OCI-LY7 (cell line): ENCODE measurements around the gene FBN3. TPM values are rescaled to one million over a fixed set of nuclear protein-coding genes. Genes with fewer than 3 reads are reported as not detected.

Experiments used
- BruUV-seq: library from RNA; stranded (reverse); fragments of 400-500 nt; replicated peaks from 2 replicates; lab custom pipeline; 2021; lab: Mats Ljungman, UMichigan
- CTCF ChIA-PET: fragments of 300-600 bp; sonication (Branson Sonifier 250); formaldehyde crosslinking; loops from one replicate; lab custom pipeline; 2022; ENCODE audit warnings: antibody characterized with exemption; ENCODE audit not compliant: unreplicated experiment; lab: Charles Lee
- POLR2A ChIA-PET: fragments of 300-600 bp; sonication (Branson Sonifier 250); formaldehyde crosslinking; loops from one replicate; lab custom pipeline; 2022; ENCODE audit warnings: antibody characterized with exemption; lab: Charles Lee
- DNase-seq: peaks from one replicate; pipeline ENCODE4 v3.0.0-alpha.2; 2015; ENCODE audit warnings: low spot score
- H2AFZ ChIP-seq: fragments of 200-600 bp; sonication (generic), shearing (Covaris generic); 2 replicates; pipeline ENCODE4 v1.6.1; 2014; ENCODE audit warnings: mild to moderate bottlenecking, antibody characterized with exemption, low read length, moderate library complexity
- H3K27ac ChIP-seq: fragments of 200-600 bp; sonication (generic); 2 replicates; pipeline ENCODE4 v1.5.1; 2014; ENCODE audit warnings: mixed run types, low read depth, mild to moderate bottlenecking, moderate library complexity, low read length, inconsistent platforms; ENCODE audit not compliant: poor library complexity, severe bottlenecking
- H3K36me3 ChIP-seq: fragments of 200-600 bp; sonication (generic); 2 replicates; pipeline ENCODE4 v1.6.1; 2014; ENCODE audit warnings: mild to moderate bottlenecking, antibody characterized with exemption, low read length, moderate library complexity, mixed read lengths; ENCODE audit not compliant: insufficient read depth
- H3K4me1 ChIP-seq: fragments of 200-600 bp; sonication (generic); 2 replicates; pipeline ENCODE4 v1.5.1; 2014; ENCODE audit warnings: mild to moderate bottlenecking, low read length; ENCODE audit not compliant: insufficient read depth, poor library complexity, severe bottlenecking
- H3K4me2 ChIP-seq: fragments of 200-600 bp; sonication (generic); 2 replicates; pipeline ENCODE4 v1.6.1; 2014; ENCODE audit warnings: mild to moderate bottlenecking, low read length
- H3K4me3 ChIP-seq: fragments of 200-600 bp; sonication (generic); 2 replicates; pipeline ENCODE4 v1.5.1; 2014; ENCODE audit warnings: mild to moderate bottlenecking, low read depth, low read length; ENCODE audit not compliant: poor library complexity, severe bottlenecking
- H3K79me2 ChIP-seq: fragments of 200-600 bp; sonication (generic); 2 replicates; pipeline ENCODE4 v1.6.1; 2016; ENCODE audit warnings: low read depth, mild to moderate bottlenecking, low read length, moderate library complexity, mixed read lengths; ENCODE audit not compliant: insufficient read depth
- H3K9me2 ChIP-seq: fragments of 200-600 bp; sonication (generic); 2 replicates; pipeline ENCODE4 v1.6.1; 2016; ENCODE audit warnings: mild to moderate bottlenecking, low read length, mixed read lengths; ENCODE audit not compliant: insufficient read depth
- H3K9me3 ChIP-seq: fragments of 200-600 bp; sonication (generic); 2 replicates; pipeline ENCODE4 v1.6.1; 2014; ENCODE audit warnings: mild to moderate bottlenecking, mixed run types, low read length, mixed read lengths
- H4K20me1 ChIP-seq: fragments of 200-600 bp; sonication (generic); 2 replicates; pipeline ENCODE4 v1.6.1; 2014; ENCODE audit warnings: mild to moderate bottlenecking, antibody characterized with exemption, low read length, moderate library complexity, mixed read lengths; ENCODE audit not compliant: insufficient read depth
- CTCF ChIP-seq: fragments of 200-600 bp; sonication (generic); conservative IDR thresholded peaks from 2 replicates; pipeline ENCODE4 v1.5.1; 2014; ENCODE audit warnings: mild to moderate bottlenecking, antibody characterized with exemption, low read length, moderate library complexity, mixed read lengths
- EZH2phosphoT487 ChIP-seq: fragments of 200-600 bp; sonication (generic); IDR thresholded peaks from 2 replicates; pipeline ENCODE4 v1.6.1; 2018; ENCODE audit warnings: low read depth, borderline replicate concordance, mild to moderate bottlenecking, mixed run types, antibody characterized with exemption, low read length, moderate library complexity, mixed read lengths
- intact Hi-C: fragments of 100-400 bp; cut with micrococcal nuclease; formaldehyde crosslinking; loops from one replicate; pipeline ENCODE4 v1.10.0; 2022; ENCODE audit not compliant: unreplicated experiment
- total RNA-seq, 2 experiments: library from RNA; depleted of rRNA in 1 of 2; stranded (reverse); fragments of >200 nt in 1 of 2; shearing (Covaris generic) in 1 of 2; gene quantifications; 2 replicates each; pipeline ENCODE4 v1.2.3, GENCODE V29; 2014 to 2022

FBN3 gene
- total RNA-seq, 2 experiments from 2014 or later: not detected

DNA sequence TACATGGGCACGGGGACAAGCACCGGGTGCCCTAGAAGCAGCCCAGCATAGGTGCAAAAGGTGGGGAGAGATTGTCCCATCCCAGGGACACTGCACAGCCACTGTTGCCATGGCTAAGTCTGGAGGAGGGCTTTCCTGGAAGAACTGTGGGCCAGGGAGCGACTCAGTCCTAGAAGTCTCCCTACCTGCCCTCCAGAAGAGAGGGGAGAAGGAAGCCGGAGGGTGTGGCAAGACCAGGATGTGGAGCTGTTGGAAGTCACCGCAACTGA is 2.3 kb upstream of the FBN3 start:
- Histone ChIP-seq H3K79me2 (no peaks in the 10 kb centered on the region), H3K9me3 (no peaks in the 10 kb centered on the region), H4K20me1 (no peaks in the 10 kb centered on the region), H3K4me2 (no peak overlapping the region), H3K36me3 (no peaks in the 10 kb centered on the region), H3K4me3 (no peak overlapping the region), H2AFZ (no peak overlapping the region), H3K27ac (no peak overlapping the region), H3K4me1 (peaks cover 5% of the 10 kb centered on the region), H3K9me2 (no peaks in the 10 kb centered on the region)
- ChIA-PET POLR2A (no interaction called here), CTCF (no interaction called here)
- intact Hi-C loops: loop anchor here (10.0 kb wide), 1 partner anchor 137 kb away; no protein-coding TSS in a partner anchor
- no TSS peak for BruUV-seq
- TF ChIP-seq EZH2phosphoT487: no peak
- no peak for TF ChIP-seq CTCF
- DNase-seq: no peak

DNA sequence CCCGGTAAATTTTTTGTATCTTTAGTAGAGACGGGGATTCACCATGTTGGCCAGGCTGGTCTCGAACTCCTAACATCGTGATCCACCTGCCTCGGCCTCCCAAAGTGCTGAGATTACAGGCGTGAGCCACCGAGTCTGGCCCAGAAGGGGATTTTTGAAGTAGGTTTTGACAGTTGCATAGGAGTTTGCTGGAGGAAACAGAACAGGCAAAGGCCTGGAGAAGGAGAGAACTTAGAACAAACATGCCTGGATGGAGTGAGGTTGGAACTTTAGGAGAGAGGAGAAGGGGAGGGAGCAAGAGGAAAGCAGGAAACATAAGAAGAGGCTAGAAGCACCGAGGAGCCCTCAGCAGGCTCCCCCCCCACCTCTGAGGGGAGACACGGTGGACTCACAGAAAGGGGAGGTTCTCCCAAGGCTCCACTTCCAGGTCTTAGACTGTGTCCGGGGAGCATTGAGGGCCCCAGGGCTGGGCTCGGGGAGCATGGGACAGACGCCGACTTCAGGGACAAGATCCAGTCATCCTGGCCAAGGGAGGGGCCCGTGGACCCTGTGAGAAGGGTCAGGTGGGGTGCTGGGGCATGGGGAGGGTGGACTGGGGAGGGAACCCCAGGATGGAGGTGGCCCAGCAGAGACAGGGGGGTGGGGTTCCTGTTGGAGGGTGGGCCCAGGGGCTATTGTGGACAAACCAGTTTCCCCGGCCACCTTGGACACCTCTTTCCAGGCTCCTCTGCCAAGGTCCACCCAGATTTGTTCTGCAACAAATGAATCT is 1.8 kb upstream of the FBN3 start:
- H2AFZ ChIP-seq: no peak overlapping the region
- intact Hi-C loops: loop anchor here (10.0 kb wide), 1 partner anchor 136 kb away; no protein-coding TSS in a partner anchor
- peaks cover 5% of the 10 kb centered on the region for H3K4me1 ChIP-seq
- BruUV-seq: no TSS peak
- H4K20me1 ChIP-seq: no peaks in the 10 kb centered on the region
- ChIA-PET POLR2A (no interaction called here), CTCF (no interaction called here)
- no peak for DNase-seq
- no peaks in the 10 kb centered on the region for H3K9me2 ChIP-seq
- no peak overlapping the region for H3K4me2 ChIP-seq
- no peaks in the 10 kb centered on the region for H3K79me2 ChIP-seq
- TF ChIP-seq CTCF (no peak), EZH2phosphoT487 (no peak)
- H3K27ac ChIP-seq: no peak overlapping the region
- H3K9me3 ChIP-seq: no peaks in the 10 kb centered on the region
- H3K4me3 ChIP-seq: no peak overlapping the region
- no peaks in the 10 kb centered on the region for H3K36me3 ChIP-seq

DNA sequence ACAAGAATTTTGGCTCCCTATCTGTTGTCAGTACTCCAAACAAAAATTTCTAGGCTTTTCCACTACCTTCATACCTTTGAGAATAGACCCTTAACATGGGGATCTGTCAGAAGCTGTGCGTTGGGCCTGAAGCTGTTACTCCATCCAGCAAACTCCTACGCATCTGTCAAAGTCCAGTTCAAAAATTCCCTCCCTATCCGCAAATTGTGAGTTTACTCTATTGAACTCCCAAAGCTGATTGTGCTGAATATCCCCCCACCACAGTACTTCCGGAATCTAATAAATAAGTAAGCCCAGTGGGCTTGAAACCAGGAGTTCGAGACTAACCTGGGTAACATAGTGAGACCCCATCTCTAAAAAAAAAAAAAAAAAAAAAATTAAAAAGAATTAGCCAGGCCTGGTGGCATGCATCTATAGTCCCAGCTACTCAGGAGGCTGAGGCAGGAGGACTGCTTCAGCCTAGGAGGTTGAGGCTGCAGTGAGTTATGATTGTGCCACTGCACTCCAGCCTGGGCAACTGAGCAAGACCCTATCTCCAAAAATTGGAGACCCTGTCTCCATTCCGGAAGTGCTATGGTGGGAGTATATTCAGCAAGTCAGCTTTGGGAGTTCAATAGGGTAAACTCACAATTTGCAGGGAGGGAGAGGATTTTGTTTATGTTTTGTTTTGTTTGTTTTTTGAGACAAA is 930 bp upstream of the FBN3 start:
- no peaks in the 10 kb centered on the region for H3K36me3 ChIP-seq
- no peak overlapping the region for H2AFZ ChIP-seq
- H3K4me3 ChIP-seq: no peak overlapping the region
- DNase-seq: no peak
- H4K20me1 ChIP-seq: no peaks in the 10 kb centered on the region
- ChIA-PET CTCF (no interaction called here), POLR2A (no interaction called here)
- no peak overlapping the region for H3K27ac ChIP-seq
- no peaks in the 10 kb centered on the region for H3K9me3 ChIP-seq
- intact Hi-C loops: loop anchor here (10.0 kb wide), 1 partner anchor 136 kb away; no protein-coding TSS in a partner anchor
- no peaks in the 10 kb centered on the region for H3K79me2 ChIP-seq
- peaks cover 5% of the 10 kb centered on the region for H3K4me1 ChIP-seq
- H3K9me2 ChIP-seq: no peaks in the 10 kb centered on the region
- no peak for TF ChIP-seq EZH2phosphoT487
- no peak for TF ChIP-seq CTCF
- BruUV-seq: no TSS peak
- H3K4me2 ChIP-seq: no peak overlapping the region
